Stimulated activated CD8-positive, alpha-beta memory T cell treated with anti-CD3 and anti-CD28 coated beads, Interleukin-7, amount 100 ng/mL, for 4 hours (primary cell): ENCODE measurements around the gene CLPSL1.

ENCODE experiments used
- DNase-seq, 2 donors: peaks; one replicate each; pipeline ENCODE4 v3.0.0-alpha.2; 2020; ENCODE audit warnings: low read depth in 2 of 2

Gene CLPSL1

GRCh38 chr6:35795453-35796071 is 14.7 kb downstream of the CLPSL1 start:
- DNase-seq, result no peak

GRCh38 chr6:35796236-35796635 is 15.4 kb downstream of the CLPSL1 start:
- no peak for DNase-seq

DNA sequence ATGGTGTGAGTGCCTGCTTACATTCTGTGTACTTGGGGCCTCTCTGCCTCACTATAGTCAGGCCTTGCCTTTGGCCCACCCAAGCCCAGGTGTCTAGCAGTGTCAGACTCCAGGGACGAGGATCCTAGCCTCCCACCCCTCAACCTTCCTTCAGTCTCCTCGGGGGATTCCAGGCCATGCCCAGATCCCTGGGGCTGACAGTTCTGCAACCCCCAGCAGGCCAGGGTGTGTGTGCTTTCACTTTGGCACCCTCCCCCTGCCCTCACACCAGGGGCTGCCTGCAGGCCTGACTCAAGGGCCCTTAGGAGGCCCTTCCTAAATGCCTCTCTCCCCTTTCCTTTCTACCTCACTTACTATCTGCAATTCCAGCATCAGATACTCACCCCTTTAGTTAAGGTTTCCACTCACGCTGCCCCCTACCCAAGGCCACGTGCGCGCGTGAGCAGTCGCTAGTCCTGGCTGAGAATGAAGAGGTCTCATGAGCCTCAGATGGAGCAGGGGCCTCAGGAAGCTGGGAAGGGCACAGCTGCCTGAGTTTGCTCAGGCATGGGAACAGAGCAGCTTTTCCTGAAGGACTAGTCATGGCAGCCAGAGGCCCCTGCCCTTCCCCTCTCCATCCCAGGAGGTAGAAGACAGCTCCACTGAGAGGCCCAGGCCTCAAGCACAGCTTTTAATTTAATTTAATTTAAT is 17.2 kb downstream of the CLPSL1 start:
- no peak for DNase-seq

GRCh38 chr6:35798706-35799105 is 17.9 kb downstream of the CLPSL1 start:
- DNase-seq, result no peak

GRCh38 chr6:35801148-35801547 is 20.3 kb downstream of the CLPSL1 start:
- DNase-seq, result no peak

DNA sequence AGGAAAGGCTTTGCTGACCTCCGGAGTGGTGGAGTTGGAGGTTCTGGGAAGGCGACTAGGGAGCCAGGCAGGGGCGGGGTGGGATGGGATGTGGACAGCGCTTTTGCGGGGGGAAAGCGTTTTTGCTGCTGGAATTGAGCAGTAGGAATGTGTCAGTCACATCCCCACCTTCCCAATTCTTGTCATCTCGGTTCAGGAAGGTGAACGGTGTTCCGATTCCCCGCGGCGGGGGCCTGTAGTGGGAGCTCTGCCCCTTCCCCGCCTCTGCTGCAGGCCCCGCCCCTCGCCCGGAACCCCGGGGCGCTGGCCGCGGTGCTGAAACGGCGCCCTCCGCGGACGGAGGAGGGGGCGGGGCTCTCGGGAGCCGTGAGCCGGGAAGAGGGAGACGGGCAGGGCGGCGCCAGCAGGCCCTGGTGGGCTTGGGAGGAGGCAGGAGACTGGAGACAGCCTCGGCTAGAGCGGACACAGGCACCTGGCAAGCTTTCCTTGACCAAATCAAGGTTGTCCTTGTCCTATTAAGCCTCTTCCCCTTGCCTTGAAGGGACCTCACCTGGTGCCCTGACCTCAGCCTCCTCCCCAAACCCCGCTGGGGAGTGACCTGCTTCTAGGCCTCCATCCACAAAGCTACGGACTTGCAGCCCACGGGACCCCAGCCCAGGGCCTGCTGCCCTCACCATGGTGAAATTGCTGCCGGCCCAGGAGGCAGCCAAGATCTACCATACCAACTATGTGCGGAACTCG is 24.3 kb downstream of the CLPSL1 start, which contains the start of gene LHFPL5:
LHFPL5 (plus strand) TSS at position 357 of the 741 bp plus-strand sequence; CDS start at position 676, 319 bp downstream.
- DNase-seq, result peak in 1 of 2 donors; percentile 20

DNA sequence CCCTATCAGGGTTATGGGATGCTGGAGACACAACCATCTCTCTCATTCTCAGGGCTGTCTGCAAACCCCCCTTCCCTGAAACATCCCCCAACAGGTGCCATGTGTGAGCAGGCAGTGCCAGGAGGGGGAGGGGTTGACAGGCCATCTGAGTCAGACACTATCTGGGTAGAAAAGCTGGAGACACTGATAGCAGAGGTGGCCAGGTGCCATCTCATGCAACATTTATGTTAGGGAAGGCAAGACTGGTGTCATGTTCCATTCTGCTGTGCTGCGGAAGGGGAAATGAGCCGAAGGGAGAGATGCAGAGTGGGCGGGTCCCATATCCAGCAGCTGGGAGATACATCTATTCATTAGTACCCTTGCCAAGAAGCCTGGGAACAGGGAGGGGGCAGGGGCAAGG is 27.9 kb downstream of the CLPSL1 start:
- no peak for DNase-seq

- DNase-seq, result no peak
These were observed 29.0 kb downstream of the CLPSL1 start for GRCh38 chr6:35809809-35810208.

GRCh38 chr6:35810971-35811698 is 30.3 kb downstream of the CLPSL1 start:
- DNase-seq, result no peak

GRCh38 chr6:35811699-35811995 is 30.8 kb downstream of the CLPSL1 start:
- no peak for DNase-seq

- DNase-seq, result no peak
These were observed 36.7 kb downstream of the CLPSL1 start for GRCh38 chr6:35817515-35817914.

GRCh38 chr6:35823601-35824000 is 42.8 kb downstream of the CLPSL1 start:
- DNase-seq, result no peak

GRCh38 chr6:35824552-35825192 is 43.9 kb downstream of the CLPSL1 start:
- no peak for DNase-seq

DNA sequence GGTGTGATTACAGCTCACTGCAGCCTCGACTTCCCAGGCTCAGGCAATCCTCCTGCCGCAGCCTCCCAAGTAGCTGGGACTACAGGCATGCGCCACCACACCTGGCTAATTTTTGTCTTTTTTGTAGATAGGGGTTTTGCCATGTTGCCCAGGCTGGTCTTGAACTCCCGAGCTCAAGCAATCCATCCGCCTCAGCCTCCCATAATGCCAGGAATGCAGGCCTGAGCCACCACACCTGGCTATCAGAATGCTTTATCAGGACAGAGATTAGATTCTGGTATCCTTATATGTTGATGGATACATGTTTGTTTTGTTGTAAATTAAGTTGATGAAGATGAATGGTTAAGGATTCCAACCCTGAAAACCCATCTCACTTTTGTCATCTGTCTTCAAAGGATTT is 48.5 kb downstream of the CLPSL1 start:
- DNase-seq, result no peak

DNA sequence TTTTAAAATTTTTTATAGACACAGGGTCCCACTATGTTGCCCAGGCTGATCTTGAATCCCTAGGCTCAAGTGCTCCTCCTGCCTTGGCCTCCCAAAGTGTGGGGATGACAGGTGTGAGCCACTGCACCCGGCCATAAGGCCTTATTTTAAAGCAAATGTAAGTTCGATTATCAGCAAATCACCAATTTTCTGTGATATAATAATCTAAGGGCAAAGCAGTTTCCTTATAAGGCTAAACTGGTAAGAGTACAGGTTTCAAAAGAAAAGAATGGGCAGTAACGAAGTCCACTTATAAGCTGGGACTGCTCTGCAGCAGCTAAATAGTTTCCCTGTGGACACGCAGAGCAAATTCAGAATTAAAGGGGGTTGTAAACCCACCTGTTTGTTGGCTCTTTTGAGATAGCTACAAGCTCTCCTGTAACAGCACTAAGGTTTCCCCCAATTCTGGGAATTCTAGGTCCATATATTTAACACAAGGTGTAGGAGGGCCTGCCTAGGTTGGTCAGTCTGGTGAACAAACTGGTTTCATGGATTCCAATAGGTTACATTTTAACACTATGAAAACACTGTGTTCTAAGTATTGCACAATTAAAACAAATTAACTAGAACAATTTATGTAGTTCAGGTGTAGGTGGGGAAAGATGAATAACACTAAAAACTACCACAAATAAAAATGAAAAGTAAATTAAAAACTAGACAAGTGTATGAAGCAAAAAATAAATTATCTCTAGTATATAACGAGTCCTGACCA is 50.6 kb downstream of the CLPSL1 start:
- DNase-seq, result no peak

DNA sequence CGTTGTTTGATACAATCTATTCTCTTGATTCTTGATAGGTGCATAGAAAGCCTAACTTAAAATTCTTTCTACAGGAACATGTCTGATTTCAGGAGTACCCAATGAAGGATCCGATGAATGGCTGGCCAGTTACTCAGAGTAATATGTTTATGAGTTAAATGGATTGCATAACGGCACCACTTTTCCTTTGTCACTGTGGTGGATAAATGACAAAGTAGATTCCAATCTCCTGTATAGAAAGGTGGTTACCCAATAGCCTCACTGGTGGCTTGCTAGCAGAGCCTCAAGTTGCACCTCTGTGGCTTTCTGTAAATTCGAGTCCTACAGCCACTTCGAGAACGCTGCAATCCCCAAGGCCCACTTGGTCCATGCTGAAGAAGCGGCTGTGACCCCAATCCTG is 52.7 kb downstream of the CLPSL1 start:
- no peak for DNase-seq
